Measurements from ENCODE around the gene CSH1.
A peak's percentile ranks its signal among the peaks of the same experiment; 100 is the strongest.
"Not testable (repeated sequence)": the region's sequence is repeated elsewhere in the genome, so short reads cannot be mapped to it uniquely, and the experiment has no call there.

Gene CSH1

DNA sequence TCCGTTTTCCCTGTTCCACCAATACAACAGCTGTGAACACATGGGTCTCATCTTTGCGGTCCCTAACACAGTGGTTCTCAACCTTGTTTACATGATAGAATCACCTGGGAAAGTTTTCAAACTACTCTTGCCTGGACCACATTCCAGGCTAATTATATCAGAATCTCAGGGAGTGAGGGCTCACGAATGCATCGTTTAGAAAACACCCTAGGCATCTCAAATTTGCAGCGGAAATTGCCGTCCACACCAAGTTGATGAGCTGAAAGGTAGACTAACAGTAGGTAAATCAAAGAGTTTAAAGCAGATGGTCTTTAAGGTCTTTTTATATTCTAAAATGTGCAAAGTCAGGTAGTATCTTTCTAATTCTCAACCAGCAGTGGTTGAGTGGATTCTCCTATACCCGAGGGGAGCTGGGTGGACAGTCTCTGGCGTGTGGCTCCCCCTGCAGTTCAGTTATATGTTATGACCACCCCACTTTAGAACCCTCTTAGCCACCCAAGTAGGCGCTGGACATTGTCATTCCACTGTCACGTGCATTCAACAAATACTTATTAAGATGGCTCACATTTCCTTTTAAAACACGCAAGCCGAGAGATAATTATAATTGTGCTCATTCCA is 10.9 kb upstream of the CSH1 start:
- not testable (repeated sequence) for DNase-seq (ENCODE audit: insufficient read length, low spot score); FAIRE-seq
- TF ChIP-seq, protein P1, sequence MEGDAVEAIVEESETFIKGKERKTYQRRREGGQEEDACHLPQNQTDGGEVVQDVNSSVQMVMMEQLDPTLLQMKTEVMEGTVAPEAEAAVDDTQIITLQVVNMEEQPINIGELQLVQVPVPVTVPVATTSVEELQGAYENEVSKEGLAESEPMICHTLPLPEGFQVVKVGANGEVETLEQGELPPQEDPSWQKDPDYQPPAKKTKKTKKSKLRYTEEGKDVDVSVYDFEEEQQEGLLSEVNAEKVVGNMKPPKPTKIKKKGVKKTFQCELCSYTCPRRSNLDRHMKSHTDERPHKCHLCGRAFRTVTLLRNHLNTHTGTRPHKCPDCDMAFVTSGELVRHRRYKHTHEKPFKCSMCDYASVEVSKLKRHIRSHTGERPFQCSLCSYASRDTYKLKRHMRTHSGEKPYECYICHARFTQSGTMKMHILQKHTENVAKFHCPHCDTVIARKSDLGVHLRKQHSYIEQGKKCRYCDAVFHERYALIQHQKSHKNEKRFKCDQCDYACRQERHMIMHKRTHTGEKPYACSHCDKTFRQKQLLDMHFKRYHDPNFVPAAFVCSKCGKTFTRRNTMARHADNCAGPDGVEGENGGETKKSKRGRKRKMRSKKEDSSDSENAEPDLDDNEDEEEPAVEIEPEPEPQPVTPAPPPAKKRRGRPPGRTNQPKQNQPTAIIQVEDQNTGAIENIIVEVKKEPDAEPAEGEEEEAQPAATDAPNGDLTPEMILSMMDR (IDR thresholded peaks at IDR 0.05; ENCODE audit: insufficient read depth, missing control alignments) = peak; percentile 45

DNA sequence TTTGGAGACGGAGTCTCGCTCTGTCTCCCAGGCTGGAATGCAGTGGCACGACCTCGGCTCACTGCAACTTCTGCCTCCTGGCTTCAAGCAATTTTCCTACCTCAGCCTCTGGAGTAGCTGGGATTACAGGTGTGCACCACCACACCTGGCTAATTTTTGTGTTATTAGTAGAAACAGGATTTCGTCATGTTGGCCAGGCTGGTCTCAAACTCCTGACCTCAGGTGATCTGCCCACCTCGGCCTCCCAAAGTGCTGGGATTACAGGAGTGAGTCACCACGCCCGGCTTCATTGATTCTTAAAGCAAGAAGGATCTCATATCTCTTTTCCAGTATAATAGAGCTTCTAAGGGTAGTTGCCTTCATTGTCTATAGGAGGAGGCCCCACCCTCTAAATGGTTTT is 8.4 kb upstream of the CSH1 start:
- DNase-seq (ENCODE audit: insufficient read length, low spot score); FAIRE-seq: not testable (repeated sequence)

DNA sequence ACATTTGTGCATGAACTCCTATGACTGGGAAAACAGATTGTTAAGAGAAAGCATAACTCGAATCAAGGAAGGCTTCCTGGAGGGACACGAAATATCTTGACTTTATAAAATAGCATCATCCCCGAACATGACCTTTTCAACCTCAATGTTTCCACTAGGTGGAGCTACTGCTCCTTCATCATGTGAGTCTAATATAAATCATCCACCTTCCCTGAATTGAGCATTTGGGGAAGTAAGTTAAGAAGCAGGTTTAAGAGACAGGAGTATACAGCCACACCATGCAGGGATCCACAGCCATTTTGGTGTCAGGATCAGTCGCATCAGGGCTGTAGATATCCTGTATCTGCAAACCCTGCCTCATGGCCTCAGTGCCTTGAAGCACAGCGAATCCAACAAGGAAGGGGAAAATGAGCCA is 7.4 kb upstream of the CSH1 start:
- DNase-seq (ENCODE audit: insufficient read length, low spot score) = not testable (repeated sequence)
- TF ChIP-seq, protein P1 (IDR thresholded peaks at IDR 0.05; ENCODE audit: insufficient read depth, missing control alignments) = peak; percentile 34
- peak; percentile 73 for FAIRE-seq

DNA sequence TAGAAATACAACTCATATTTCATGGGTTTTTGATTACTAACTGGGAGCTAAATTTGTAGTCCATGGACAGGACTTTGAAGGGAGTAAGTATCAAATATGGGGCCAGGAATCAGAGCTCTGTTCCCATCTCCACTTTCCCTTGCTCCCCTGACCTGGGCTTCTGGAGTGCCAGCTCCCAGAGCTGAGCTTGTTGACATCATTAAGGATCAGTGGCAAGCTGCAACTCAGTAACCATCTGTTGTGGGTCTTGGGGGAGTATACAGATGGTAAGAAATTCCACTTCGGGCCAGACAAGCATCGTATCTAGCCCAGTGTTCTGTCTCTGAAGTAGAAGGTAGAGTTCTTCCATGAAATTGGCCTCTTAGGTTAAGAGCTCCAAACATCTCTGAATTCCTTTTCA is 5.6 kb upstream of the CSH1 start:
- FAIRE-seq; DNase-seq (ENCODE audit: insufficient read length, low spot score): not testable (repeated sequence)

DNA sequence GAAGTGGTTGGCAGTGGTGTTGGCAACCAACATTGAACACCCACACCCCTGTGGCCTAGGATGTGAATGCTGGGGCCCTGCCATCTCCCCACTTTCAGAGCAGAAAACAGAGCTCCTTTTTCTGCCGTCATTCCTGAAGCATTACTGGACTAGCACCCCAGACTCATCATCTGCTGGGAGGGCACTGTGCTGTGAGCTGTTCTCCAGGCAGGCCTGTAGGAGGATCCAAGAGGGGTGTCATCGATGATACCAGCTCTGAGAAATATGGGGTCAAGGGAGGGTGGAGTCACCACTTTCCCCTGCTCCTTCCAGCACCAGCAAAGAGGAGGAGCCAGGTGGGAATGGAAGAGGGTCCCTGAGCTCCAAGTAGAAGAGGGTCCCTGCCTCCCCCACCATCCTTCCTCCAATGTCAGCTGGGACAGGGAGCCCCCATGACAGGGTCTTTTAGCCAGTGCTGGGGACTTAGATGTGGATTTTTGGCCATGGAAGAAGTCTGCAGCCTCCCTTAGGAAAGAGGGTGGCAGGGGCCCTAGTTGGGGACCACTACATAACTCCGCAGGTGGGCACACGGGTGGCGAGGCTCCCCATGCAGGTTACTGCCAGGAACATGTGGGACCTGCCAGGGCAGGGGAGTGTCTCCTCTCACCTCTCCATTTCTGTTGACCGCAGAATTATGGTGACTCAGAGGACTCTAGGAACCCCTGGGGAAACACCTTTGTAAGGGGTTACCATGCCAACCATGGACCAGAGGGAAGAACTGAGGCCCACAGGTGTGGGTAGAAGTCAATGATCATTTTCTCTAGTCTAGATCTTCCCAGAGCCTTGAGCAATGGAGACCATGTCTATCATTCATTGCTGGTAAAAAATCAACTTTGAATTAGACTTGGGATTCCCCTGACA is 2.8 kb upstream of the CSH1 start:
- DNase-seq (ENCODE audit: insufficient read length, low spot score); FAIRE-seq: not testable (repeated sequence)

DNA sequence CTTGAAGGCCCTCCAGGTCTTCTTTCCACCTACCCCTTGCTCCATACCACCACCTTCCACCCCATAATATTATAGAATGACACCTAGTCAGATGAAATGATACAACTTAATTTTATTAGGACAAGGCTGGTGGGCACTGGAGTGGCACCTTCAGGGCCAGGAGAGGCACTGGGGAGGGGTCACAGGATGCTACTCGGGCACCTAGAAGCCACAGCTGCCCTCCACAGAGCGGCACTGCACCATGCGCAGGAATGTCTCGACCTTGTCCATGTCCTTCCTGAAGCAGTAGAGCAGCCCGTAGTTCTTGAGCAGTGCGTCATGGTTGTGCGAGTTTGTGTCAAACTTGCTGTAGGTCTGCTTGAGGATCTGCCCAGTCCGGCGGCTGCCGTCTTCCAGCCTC is 1.6 kb downstream of the CSH1 start:
- not testable (repeated sequence) for FAIRE-seq

DNA sequence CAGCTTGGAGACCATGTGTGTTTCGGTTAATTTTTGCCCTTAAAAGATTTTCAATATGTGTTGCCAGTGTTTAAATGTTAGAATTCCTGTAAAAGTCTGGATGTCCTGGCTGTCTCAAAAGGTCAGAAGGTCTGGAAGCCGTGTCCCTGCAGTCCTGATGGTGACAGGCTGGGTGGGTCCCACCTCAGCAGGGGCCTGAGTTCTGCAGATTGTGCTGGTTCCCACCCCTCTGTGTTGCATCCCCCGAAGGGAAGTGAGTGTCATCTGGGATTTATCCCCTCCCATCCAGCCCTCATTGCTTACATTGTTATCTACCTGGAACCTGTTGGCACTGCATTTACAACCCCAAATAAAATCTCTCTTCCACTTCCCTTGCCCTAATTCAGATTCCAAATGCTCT is 2.4 kb downstream of the CSH1 start:
- not testable (repeated sequence) for DNase-seq (ENCODE audit: insufficient read length, low spot score); FAIRE-seq

More for the DNA sequence above, 1.6 kb downstream of the CSH1 start:
- DNase-seq (ENCODE audit: insufficient read length, low spot score) = not testable (repeated sequence)

DNA sequence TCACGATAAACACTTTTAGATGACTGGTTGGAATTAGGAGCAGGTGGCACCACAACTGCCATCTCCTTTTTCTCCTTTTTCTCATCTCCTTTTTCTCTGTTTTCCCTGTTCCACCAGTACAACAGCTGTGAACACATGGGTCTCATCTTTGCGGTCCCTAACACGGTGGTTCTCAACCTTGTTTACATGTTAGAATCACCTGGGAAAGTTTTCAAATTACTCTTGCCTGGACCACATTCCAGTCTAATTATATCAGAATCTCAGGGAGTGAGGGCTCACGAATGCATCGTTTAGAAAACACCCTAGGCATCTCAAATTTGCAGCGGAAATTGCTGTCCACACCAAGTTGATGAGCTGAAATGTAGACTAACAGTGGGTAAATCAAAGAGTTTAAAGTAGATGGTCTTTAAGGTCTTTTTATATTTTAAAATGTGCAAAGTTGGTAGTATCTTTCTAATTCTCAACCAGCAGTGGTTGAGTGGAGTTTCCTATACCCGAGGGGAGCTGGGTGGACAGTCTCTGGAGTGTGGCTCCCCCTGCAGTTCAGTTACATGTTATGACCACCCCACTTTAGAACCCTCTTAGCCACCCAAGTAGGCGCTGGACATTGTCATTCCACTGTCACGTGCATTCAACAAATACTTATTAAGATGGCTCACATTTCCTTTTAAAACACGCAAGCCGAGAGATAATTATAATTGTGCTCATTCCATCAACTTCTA is 3.9 kb downstream of the CSH1 start:
- not testable (repeated sequence) for FAIRE-seq; DNase-seq (ENCODE audit: insufficient read length, low spot score)

DNA sequence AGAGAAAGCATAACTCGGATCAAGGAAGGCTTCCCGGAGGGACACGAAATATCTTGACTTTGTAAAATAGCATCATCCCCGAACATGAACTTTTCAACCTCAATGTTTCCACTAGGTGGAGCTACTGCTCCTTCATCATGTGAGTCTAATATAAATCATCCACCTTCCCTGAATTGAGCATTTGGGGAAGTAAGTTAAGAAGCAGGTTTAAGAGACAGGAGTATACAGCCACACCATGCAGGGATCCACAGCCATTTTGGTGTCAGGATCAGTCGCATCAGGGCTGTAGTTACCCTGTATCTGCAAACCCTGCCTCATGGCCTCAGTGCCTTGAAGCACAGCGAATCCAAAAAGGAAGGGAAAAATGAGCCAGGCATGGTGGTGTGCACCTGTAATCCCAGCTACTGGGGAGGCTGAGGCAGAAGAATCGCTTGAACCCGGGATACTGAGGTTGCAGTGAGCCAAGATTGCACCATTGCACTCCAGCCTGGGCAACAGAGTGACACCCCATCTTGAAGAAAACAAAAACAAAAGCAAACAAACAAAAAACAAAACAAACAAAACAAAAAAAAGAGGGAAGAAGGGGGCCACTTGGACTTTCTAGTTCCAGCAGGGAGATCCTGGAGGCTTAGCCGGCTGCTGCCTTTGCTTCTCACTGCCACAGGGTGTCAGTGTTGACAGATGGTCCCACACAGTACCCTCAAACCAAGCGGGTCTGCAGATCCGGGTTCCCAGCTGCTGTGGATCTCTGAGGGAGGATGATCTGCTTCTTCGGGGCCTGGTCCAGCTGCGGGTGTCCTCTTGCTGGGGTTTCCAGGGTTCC is 7.1 kb downstream of the CSH1 start:
- not testable (repeated sequence) for DNase-seq (ENCODE audit: insufficient read length, low spot score); FAIRE-seq
- TF ChIP-seq, protein P1 (IDR thresholded peaks at IDR 0.05; ENCODE audit: insufficient read depth, missing control alignments) = peak; percentile 72

DNA sequence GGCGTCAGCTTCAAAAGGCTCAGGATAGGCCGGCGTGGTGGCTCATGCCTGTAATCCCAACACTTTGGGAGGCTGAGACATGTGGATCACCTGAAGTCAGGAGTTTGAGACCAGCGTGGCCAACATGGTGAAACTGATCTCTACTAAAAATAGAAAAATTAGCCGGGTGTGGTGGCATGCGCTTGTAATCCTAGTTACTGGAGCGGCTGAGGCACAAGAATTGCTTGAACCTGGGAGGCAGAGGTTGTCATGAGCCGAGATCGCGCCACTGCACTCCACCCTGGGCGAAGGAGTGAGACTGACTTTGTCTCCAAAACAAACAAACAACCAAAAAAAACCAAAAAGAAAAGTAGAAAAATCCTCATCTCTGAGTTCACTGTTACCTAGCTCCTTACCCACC is 11.3 kb downstream of the CSH1 start:
- not testable (repeated sequence) for DNase-seq (ENCODE audit: insufficient read length, low spot score); FAIRE-seq

DNA sequence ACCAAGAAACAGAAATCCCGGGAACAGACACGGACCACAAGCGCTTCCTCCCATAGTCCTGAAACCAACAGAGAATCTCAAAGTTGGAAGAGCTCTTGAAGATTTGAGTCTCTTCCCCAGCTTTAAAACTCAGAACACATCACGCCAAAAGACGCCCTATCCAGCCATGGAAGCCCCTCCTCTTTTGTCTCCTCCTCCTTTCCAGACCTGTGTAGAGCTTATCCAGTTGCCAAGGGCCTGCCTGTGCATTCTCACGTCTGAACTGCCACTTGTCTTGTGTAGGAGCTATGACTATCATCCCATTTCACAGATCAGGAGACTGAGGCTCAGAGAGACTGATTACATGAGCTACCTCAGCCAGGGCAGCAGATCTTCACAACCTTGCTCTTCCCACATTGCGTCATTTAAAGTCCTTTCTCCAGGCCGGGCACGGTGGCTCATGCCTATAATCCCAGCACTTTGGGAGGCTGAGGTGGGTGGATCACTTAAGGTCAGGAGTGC is 13.7 kb downstream of the CSH1 start:
- FAIRE-seq; DNase-seq (ENCODE audit: insufficient read length, low spot score): not testable (repeated sequence)

All from D721Med (cell line).